Measurements from ENCODE around the gene RIC8A.
A peak's percentile ranks its signal among the peaks of the same experiment; 100 is the strongest.
"Not testable (repeated sequence)": the region's sequence is repeated elsewhere in the genome, so short reads cannot be mapped to it uniquely, and the experiment has no call there.

The RIC8A gene

GRCh38 chr11:207208-207862 is at the start of gene RIC8A, which contains the start of gene BET1L:
Gene RIC8A, plus strand, starts transcription at chr11:207708. Its CDS starts 1,147 bp downstream, at chr11:208855.
Gene BET1L, minus strand, starts transcription at chr11:207399. Its CDS starts 78 bp downstream, at chr11:207321.
- DNase-seq: peak; percentile 99

- DNase-seq: not testable (repeated sequence)
These were observed 27.3 kb upstream of the RIC8A start for GRCh38 chr11:180242-180641.

- DNase-seq: peak; percentile 0
These were observed 18.2 kb upstream of the RIC8A start for GRCh38 chr11:189200-189783.

- DNase-seq: not testable (repeated sequence)
These were observed 17.6 kb upstream of the RIC8A start for GRCh38 chr11:189843-190311.

GRCh38 chr11:190546-190945 is 17.0 kb upstream of the RIC8A start:
- not testable (repeated sequence) for DNase-seq

GRCh38 chr11:191490-192478 is 15.7 kb upstream of the RIC8A start:
- peak; percentile 1 for DNase-seq

- not testable (repeated sequence) for DNase-seq
These were observed 14.8 kb upstream of the RIC8A start, which contains the start of gene SCGB1C1 for GRCh38 chr11:192674-193128. Gene SCGB1C1, plus strand, starts transcription at chr11:193078. Its CDS starts 22 bp downstream, at chr11:193100.

- DNase-seq: not testable (repeated sequence)
These were observed 14.0 kb upstream of the RIC8A start for GRCh38 chr11:193481-193880.

GRCh38 chr11:196786-197731 is 10.4 kb upstream of the RIC8A start:
- no peak for DNase-seq

GRCh38 chr11:197741-198235 is 9.7 kb upstream of the RIC8A start:
- DNase-seq: no peak

- no peak for DNase-seq
These were observed 9.2 kb upstream of the RIC8A start for GRCh38 chr11:198236-198806.

GRCh38 chr11:199004-199581 is 8.4 kb upstream of the RIC8A start:
- DNase-seq: no peak

- no peak for DNase-seq
These were observed 7.7 kb upstream of the RIC8A start for GRCh38 chr11:199782-200181.

- no peak for DNase-seq
These were observed 7.1 kb upstream of the RIC8A start for GRCh38 chr11:200224-201003.

GRCh38 chr11:201966-202365 is 5.5 kb upstream of the RIC8A start:
- peak; percentile 65 for DNase-seq

- DNase-seq: no peak
These were observed 5.0 kb upstream of the RIC8A start for GRCh38 chr11:202490-202889.

GRCh38 chr11:203056-203944 is 4.2 kb upstream of the RIC8A start:
- DNase-seq: no peak

- no peak for DNase-seq
These were observed 3.4 kb upstream of the RIC8A start for GRCh38 chr11:203945-204586.
